Panc1 (cell line): ENCODE results near the gene DCAF8L2. TPM values are rescaled to one million over a fixed set of nuclear protein-coding genes. Genes with fewer than 3 reads are reported as not detected.

Experiments
- ATAC-seq: fragments of 200-7000 bp; cut with Tn5 transposase; 2 replicates; pipeline ENCODE4 v1.9.1; 2020; ENCODE audit warnings: mild to moderate bottlenecking, moderate library complexity
- BruUV-seq: library from RNA; stranded (reverse); fragments of 400-500 nt; replicated peaks from 2 replicates; lab custom pipeline; 2021; lab: Mats Ljungman, UMichigan
- CTCF ChIA-PET: fragments of 300-600 bp; sonication (Branson Sonifier 250); formaldehyde crosslinking; loops from one replicate; lab custom pipeline; 2022; ENCODE audit warnings: antibody characterized with exemption; lab: Charles Lee
- POLR2A ChIA-PET: fragments of 300-600 bp; sonication (Branson Sonifier 250); formaldehyde crosslinking; loops from one replicate; lab custom pipeline; 2022; ENCODE audit warnings: antibody characterized with exemption; lab: Charles Lee
- DNase-seq: peaks from one replicate; pipeline ENCODE4 v3.0.0-alpha.2; 2010; ENCODE audit warnings: low read depth, low spot score
- H3K27ac ChIP-seq: 2 replicates; pipeline ENCODE4 v1.5.1; 2011; ENCODE audit warnings: mild to moderate bottlenecking, low read length, inconsistent platforms
- H3K27me3 ChIP-seq: fragments of 200-500 bp; sonication (Bioruptor generic); 2 replicates; pipeline ENCODE4 v1.6.0; 2014; ENCODE audit warnings: low read length, inconsistent platforms; ENCODE audit not compliant: control insufficient read depth, insufficient read depth
- H3K36me3 ChIP-seq: fragments of 200-500 bp; sonication (Bioruptor generic); 2 replicates; pipeline ENCODE4 v1.5.1; 2014; ENCODE audit warnings: inconsistent platforms, mild to moderate bottlenecking, low read length, moderate library complexity; ENCODE audit not compliant: control insufficient read depth, insufficient read depth
- H3K4me1 ChIP-seq: 2 replicates; pipeline ENCODE4 v1.5.1; 2011; ENCODE audit warnings: inconsistent platforms, mild to moderate bottlenecking, low read length, moderate library complexity; ENCODE audit not compliant: control insufficient read depth, insufficient read depth
- H3K4me3 ChIP-seq, 2 experiments: 2 replicates each; pipeline ENCODE4 v1.5.1; 2011 to 2012; ENCODE audit warnings: low read depth in 2 of 2, low read length in 2 of 2, mild to moderate bottlenecking in 2 of 2, inconsistent platforms in 1 of 2, moderate library complexity in 1 of 2
- H3K9me3 ChIP-seq: fragments of 200-500 bp; sonication (Bioruptor generic); 2 replicates; pipeline ENCODE4 v1.5.1; 2014; ENCODE audit warnings: low read depth, mild to moderate bottlenecking, inconsistent platforms, low read length, moderate library complexity; ENCODE audit not compliant: control insufficient read depth, insufficient read depth
- POLR2AphosphoS5 ChIP-seq: IDR thresholded peaks from 2 replicates; pipeline ENCODE4 v1.6.1; 2012; ENCODE audit warnings: mild to moderate bottlenecking, low read depth, low read length, moderate library complexity
- SIN3A ChIP-seq: IDR thresholded peaks from 2 replicates; pipeline ENCODE4 v1.6.1; 2012; ENCODE audit warnings: low read depth, mild to moderate bottlenecking, low read length, moderate library complexity, borderline replicate concordance; ENCODE audit not compliant: insufficient read depth
- TCF7L2 ChIP-seq: IDR thresholded peaks from 2 replicates; pipeline ENCODE4 v1.6.1; 2011; ENCODE audit warnings: mild to moderate bottlenecking, low read depth, low read length, inconsistent platforms
- in situ Hi-C: cut with HindIII; loops from 2 replicates; pipeline ENCODE4 v1.10.0; 2016; ENCODE audit warnings: low sequenced_read_pairs, low pct_unique_long_range_greater_than_20kb
- intact Hi-C: fragments of 100-400 bp; cut with micrococcal nuclease; formaldehyde crosslinking; loops from one replicate; pipeline ENCODE4 v1.10.0; 2022; ENCODE audit not compliant: unreplicated experiment
- total RNA-seq: library from RNA; stranded (reverse); gene quantifications from one replicate; pipeline ENCODE4 v1.2.1, GENCODE V29; 2021; ENCODE audit not compliant: unreplicated experiment
- TF ChIP-seq, protein P1 (sequence below): fragments of 450-650 bp; IDR thresholded peaks from 2 replicates; pipeline ENCODE4 v1.5.1; 2017; ENCODE audit warnings: mild to moderate bottlenecking
- TF ChIP-seq, protein P2 (sequence below), 2 experiments: IDR thresholded peaks; 2 replicates each; pipeline ENCODE4 v1.6.1; 2011 to 2012; ENCODE audit warnings: low read depth in 2 of 2, control low read depth in 1 of 2, low read length in 1 of 2, mild to moderate bottlenecking in 1 of 2, moderate library complexity in 1 of 2; ENCODE audit not compliant: insufficient read depth in 1 of 2

The DCAF8L2 gene
- total RNA-seq, 1 experiment from 2014 or later: not detected

DNA sequence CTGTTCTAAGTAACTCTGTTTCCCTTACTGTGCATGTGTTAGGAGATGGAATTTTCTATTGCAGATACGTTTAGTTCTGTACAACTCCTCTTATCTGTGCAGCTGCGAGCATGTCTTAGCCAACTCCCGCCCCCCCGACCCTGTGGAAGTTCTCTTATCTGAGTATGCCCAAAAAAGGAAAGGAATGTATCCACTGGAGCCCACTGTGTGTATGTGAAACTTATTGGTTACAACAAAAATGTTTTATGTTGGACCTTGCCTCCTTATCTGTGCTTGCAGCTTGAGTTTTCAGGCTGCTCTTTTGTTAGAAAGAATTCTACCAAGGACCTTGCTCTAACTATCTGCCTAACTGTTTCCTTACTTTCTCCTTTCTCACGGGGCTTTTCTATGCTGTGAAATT is 24.2 kb upstream of the DCAF8L2 start:
- no peak for DNase-seq
- POLR2A ChIA-PET: no interaction called here
- intact Hi-C loops: no loop called here
- Histone ChIP-seq H3K36me3 (no peaks in the 10 kb centered on the region), H3K27me3 (no peaks in the 10 kb centered on the region), H3K4me3 (no peak overlapping the region), H3K27ac (no peak overlapping the region), H3K9me3 (no peaks in the 10 kb centered on the region), H3K4me1 (no peaks in the 10 kb centered on the region)
- CTCF ChIA-PET: no interaction called here
- in situ Hi-C loops: no loop called here
- TF ChIP-seq TCF7L2 (no peak), SIN3A (no peak), POLR2AphosphoS5 (no peak)
- TF ChIP-seq, protein P1, sequence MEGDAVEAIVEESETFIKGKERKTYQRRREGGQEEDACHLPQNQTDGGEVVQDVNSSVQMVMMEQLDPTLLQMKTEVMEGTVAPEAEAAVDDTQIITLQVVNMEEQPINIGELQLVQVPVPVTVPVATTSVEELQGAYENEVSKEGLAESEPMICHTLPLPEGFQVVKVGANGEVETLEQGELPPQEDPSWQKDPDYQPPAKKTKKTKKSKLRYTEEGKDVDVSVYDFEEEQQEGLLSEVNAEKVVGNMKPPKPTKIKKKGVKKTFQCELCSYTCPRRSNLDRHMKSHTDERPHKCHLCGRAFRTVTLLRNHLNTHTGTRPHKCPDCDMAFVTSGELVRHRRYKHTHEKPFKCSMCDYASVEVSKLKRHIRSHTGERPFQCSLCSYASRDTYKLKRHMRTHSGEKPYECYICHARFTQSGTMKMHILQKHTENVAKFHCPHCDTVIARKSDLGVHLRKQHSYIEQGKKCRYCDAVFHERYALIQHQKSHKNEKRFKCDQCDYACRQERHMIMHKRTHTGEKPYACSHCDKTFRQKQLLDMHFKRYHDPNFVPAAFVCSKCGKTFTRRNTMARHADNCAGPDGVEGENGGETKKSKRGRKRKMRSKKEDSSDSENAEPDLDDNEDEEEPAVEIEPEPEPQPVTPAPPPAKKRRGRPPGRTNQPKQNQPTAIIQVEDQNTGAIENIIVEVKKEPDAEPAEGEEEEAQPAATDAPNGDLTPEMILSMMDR: no peak
- TF ChIP-seq, protein P2, sequence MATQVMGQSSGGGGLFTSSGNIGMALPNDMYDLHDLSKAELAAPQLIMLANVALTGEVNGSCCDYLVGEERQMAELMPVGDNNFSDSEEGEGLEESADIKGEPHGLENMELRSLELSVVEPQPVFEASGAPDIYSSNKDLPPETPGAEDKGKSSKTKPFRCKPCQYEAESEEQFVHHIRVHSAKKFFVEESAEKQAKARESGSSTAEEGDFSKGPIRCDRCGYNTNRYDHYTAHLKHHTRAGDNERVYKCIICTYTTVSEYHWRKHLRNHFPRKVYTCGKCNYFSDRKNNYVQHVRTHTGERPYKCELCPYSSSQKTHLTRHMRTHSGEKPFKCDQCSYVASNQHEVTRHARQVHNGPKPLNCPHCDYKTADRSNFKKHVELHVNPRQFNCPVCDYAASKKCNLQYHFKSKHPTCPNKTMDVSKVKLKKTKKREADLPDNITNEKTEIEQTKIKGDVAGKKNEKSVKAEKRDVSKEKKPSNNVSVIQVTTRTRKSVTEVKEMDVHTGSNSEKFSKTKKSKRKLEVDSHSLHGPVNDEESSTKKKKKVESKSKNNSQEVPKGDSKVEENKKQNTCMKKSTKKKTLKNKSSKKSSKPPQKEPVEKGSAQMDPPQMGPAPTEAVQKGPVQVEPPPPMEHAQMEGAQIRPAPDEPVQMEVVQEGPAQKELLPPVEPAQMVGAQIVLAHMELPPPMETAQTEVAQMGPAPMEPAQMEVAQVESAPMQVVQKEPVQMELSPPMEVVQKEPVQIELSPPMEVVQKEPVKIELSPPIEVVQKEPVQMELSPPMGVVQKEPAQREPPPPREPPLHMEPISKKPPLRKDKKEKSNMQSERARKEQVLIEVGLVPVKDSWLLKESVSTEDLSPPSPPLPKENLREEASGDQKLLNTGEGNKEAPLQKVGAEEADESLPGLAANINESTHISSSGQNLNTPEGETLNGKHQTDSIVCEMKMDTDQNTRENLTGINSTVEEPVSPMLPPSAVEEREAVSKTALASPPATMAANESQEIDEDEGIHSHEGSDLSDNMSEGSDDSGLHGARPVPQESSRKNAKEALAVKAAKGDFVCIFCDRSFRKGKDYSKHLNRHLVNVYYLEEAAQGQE (IDR thresholded peaks at IDR 0.05; ENCODE audit: insufficient read depth in 1 of 2, low read depth in 2 of 2, low read length in 1 of 2): no peak
- no TSS peak for BruUV-seq
- ATAC-seq: no peak

DNA sequence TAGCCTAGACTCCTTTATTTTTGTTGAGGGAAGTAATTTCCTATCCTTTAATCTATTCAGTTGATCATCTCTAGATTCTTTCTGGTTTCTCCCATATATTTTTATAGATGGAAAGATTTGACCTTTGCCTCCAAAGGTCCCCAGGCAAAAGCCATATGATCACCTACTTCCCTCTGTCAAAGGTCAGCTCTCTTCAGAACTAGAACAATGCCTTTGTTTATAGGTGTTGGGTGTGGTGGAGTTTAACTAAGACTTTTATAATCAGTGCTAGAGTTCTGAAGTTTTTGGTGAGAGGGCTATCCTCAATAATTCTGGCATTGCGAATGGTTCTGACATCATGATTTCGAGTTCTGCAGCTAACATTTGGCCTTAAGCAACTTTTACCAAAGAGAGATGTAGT is 19.0 kb upstream of the DCAF8L2 start:
- no peaks in the 10 kb centered on the region for H3K27me3 ChIP-seq
- POLR2A ChIA-PET: no interaction called here
- no TSS peak for BruUV-seq
- TF ChIP-seq, protein P2 (IDR thresholded peaks at IDR 0.05; ENCODE audit: insufficient read depth in 1 of 2, low read depth in 2 of 2, low read length in 1 of 2): no peak
- TF ChIP-seq SIN3A: no peak
- TF ChIP-seq, protein P1: no peak
- no peak for TF ChIP-seq POLR2AphosphoS5
- TF ChIP-seq TCF7L2: no peak
- no peak overlapping the region for H3K4me3 ChIP-seq
- DNase-seq: no peak
- intact Hi-C loops (no loop called here), in situ Hi-C loops (no loop called here)
- no peaks in the 10 kb centered on the region for H3K36me3 ChIP-seq
- CTCF ChIA-PET: no interaction called here
- no peak for ATAC-seq
- H3K4me1 ChIP-seq: no peaks in the 10 kb centered on the region
- H3K27ac ChIP-seq: no peak overlapping the region
- H3K9me3 ChIP-seq: no peaks in the 10 kb centered on the region
